D721Med (cell line): ENCODE results near the gene LYRM2.

Experiments
- DNase-seq: peaks from one replicate; pipeline ENCODE4 v3.0.0; 2011; ENCODE audit warnings: low spot score; ENCODE audit not compliant: insufficient read length
- FAIRE-seq: peaks from 2 replicates; lab custom pipeline; 2011; peaks lifted over from hg19 to GRCh38; lab: Jason Lieb, UNC
- CTCF ChIP-seq: IDR thresholded peaks from 2 replicates; pipeline ENCODE4 v1.5.1; 2012; ENCODE audit warnings: mild to moderate bottlenecking, control low read depth; ENCODE audit not compliant: insufficient read depth; ENCODE audit errors: missing control alignments

LYRM2 gene

GRCh38 chr6:89679215-89680120 is 40.9 kb upstream of the LYRM2 start:
- no peak for FAIRE-seq
- TF ChIP-seq CTCF, result no peak
- no peak for DNase-seq

- no peak for FAIRE-seq
- TF ChIP-seq CTCF, result no peak
- no peak for DNase-seq
Measured at GRCh38 chr6:89678531-89678930, 40.0 kb upstream of the LYRM2 start.

GRCh38 chr6:89675949-89676748 is 37.6 kb upstream of the LYRM2 start:
- DNase-seq, result no peak
- TF ChIP-seq CTCF, result no peak
- no peak for FAIRE-seq

GRCh38 chr6:89670935-89671565 is 32.5 kb upstream of the LYRM2 start:
- FAIRE-seq, result no peak
- DNase-seq, result no peak
- TF ChIP-seq CTCF, result no peak

GRCh38 chr6:89669002-89669401 is 30.5 kb upstream of the LYRM2 start:
- TF ChIP-seq CTCF, result no peak
- no peak for DNase-seq
- FAIRE-seq, result no peak

GRCh38 chr6:89667872-89668556 is 29.5 kb upstream of the LYRM2 start:
- DNase-seq (no peak), FAIRE-seq (no peak)
- no peak for TF ChIP-seq CTCF
